IPS-NIHi7 (cell line): ENCODE measurements around the gene MED13L.

Experiments used
- DNase-seq: peaks from one replicate; pipeline ENCODE4 v3.0.0; 2012; ENCODE audit warnings: mixed read lengths; ENCODE audit errors: extremely low spot score

Gene MED13L

GRCh38 chr12:116277467-116278278 is at the start of gene MED13L:
Gene MED13L, minus strand, starts transcription at chr12:116277693. Its CDS starts 562 bp downstream, at chr12:116277131.
- peak; percentile 96 for DNase-seq

- DNase-seq, result no peak
These were observed 47.8 kb upstream of the MED13L start for GRCh38 chr12:116325336-116325664.

- DNase-seq, result no peak
These were observed 47.3 kb upstream of the MED13L start for GRCh38 chr12:116324654-116325335.

GRCh38 chr12:116323406-116324386 is 46.2 kb upstream of the MED13L start:
- no peak for DNase-seq

GRCh38 chr12:116321913-116322312 is 44.4 kb upstream of the MED13L start:
- no peak for DNase-seq

- DNase-seq, result no peak
These were observed 43.3 kb upstream of the MED13L start for GRCh38 chr12:116320791-116321217.

GRCh38 chr12:116319898-116320621 is 42.6 kb upstream of the MED13L start:
- no peak for DNase-seq

GRCh38 chr12:116319233-116319897 is 41.9 kb upstream of the MED13L start:
- no peak for DNase-seq

GRCh38 chr12:116318576-116319232 is 41.2 kb upstream of the MED13L start:
- DNase-seq, result no peak

GRCh38 chr12:116317986-116318575 is 40.6 kb upstream of the MED13L start:
- no peak for DNase-seq

- no peak for DNase-seq
These were observed 39.6 kb upstream of the MED13L start for GRCh38 chr12:116317139-116317538.

- no peak for DNase-seq
These were observed 37.0 kb upstream of the MED13L start for GRCh38 chr12:116314477-116314876.

GRCh38 chr12:116313194-116313927 is 35.9 kb upstream of the MED13L start:
- no peak for DNase-seq

GRCh38 chr12:116310082-116310481 is 32.6 kb upstream of the MED13L start:
- DNase-seq, result no peak

GRCh38 chr12:116309343-116309742 is 31.9 kb upstream of the MED13L start:
- no peak for DNase-seq

GRCh38 chr12:116308647-116309046 is 31.2 kb upstream of the MED13L start:
- no peak for DNase-seq

- no peak for DNase-seq
These were observed 29.5 kb upstream of the MED13L start for GRCh38 chr12:116306968-116307367.

- DNase-seq, result no peak
These were observed 29.0 kb upstream of the MED13L start for GRCh38 chr12:116306506-116306905.

- no peak for DNase-seq
These were observed 27.1 kb upstream of the MED13L start for GRCh38 chr12:116304621-116305020.
